HEK293 (cell line): ENCODE measurements around the gene GARRE1.
A peak's percentile ranks its signal among the peaks of the same experiment; 100 is the strongest.

Source experiments
- CTCF ChIA-PET: fragments of 350-600 bp; formaldehyde crosslinking; extraction: SDS; loops from one replicate; lab custom pipeline; 2021; ENCODE audit warnings: antibody characterized with exemption; lab: Yijun Ruan, JAX
- POLR2A ChIA-PET: fragments of 300-600 bp; formaldehyde crosslinking; extraction: SDS; loops from one replicate; lab custom pipeline; 2020; ENCODE audit warnings: antibody characterized with exemption, inconsistent platforms; lab: Yijun Ruan, JAX
- H3K27ac ChIP-seq: fragments of 200-500 bp; sonication (Bioruptor generic); 2 replicates; pipeline ENCODE4 v1.5.1; 2014; ENCODE audit warnings: low read depth, low read length, control low read depth, inconsistent platforms; ENCODE audit errors: extremely low read depth
- H3K36me3 ChIP-seq, 2 experiments: fragments of 200-500 bp in 1 of 2; sonication (Bioruptor generic) in 1 of 2; 1 replicate in 1 of 2; 2 replicates in 1 of 2; pipeline ENCODE4 v1.5.1; 2014 to 2017; ENCODE audit warnings: inconsistent platforms in 2 of 2, low read length in 2 of 2; ENCODE audit not compliant: control insufficient read depth in 2 of 2, insufficient read depth in 1 of 2
- H3K4me1 ChIP-seq: fragments of 200-500 bp; sonication (Bioruptor generic); 2 replicates; pipeline ENCODE4 v1.5.1; 2014; ENCODE audit warnings: mild to moderate bottlenecking, low read length, inconsistent platforms; ENCODE audit not compliant: control insufficient read depth, insufficient read depth
- H3K4me3 ChIP-seq: 2 replicates; pipeline ENCODE4 v1.5.1; 2011; ENCODE audit warnings: low read depth, mild to moderate bottlenecking, control low read depth, low read length, moderate library complexity
- H3K9me3 ChIP-seq: fragments of 200-500 bp; sonication (Bioruptor generic); 2 replicates; pipeline ENCODE4 v1.5.1; 2014; ENCODE audit warnings: low read depth, low read length, inconsistent platforms; ENCODE audit not compliant: control insufficient read depth, insufficient read depth
- BCL11A ChIP-seq: fragments of 450-650 bp; formaldehyde crosslinking; IDR thresholded peaks from 2 replicates; pipeline ENCODE4 v1.5.1; 2016; ENCODE audit warnings: low read depth, missing biosample characterization, missing genetic modification characterization
- KLF10 ChIP-seq: fragments of 450-650 bp; IDR thresholded peaks from 2 replicates; pipeline ENCODE4 v1.5.1; 2018; ENCODE audit warnings: missing biosample characterization, mild to moderate bottlenecking, missing genetic modification characterization
- REPIN1 ChIP-seq: fragments of 450-650 bp; formaldehyde crosslinking; IDR thresholded peaks from 2 replicates; pipeline ENCODE4 v1.5.1; 2017; ENCODE audit warnings: missing biosample characterization, missing genetic modification characterization, low read depth
- SP7 ChIP-seq: fragments of 450-650 bp; formaldehyde crosslinking; IDR thresholded peaks from 2 replicates; pipeline ENCODE4 v1.5.1; 2016; ENCODE audit warnings: missing biosample characterization, missing genetic modification characterization
- TRIM28 ChIP-seq: IDR thresholded peaks from 2 replicates; pipeline ENCODE4 v1.6.1; 2011; ENCODE audit warnings: low read length, control low read depth, borderline replicate concordance
- ZBTB7A ChIP-seq: fragments of 450-650 bp; formaldehyde crosslinking; IDR thresholded peaks from 2 replicates; pipeline ENCODE4 v1.5.1; 2016; ENCODE audit warnings: low read depth, missing biosample characterization, missing genetic modification characterization
- ZEB2 ChIP-seq: fragments of 450-650 bp; formaldehyde crosslinking; IDR thresholded peaks from 2 replicates; pipeline ENCODE4 v1.5.1; 2016; ENCODE audit warnings: missing biosample characterization, missing genetic modification characterization
- ZNF121 ChIP-seq: fragments of 450-650 bp; formaldehyde crosslinking; IDR thresholded peaks from 2 replicates; pipeline ENCODE4 v1.5.1; 2016; ENCODE audit warnings: missing biosample characterization, missing genetic modification characterization
- ZNF132 ChIP-seq: fragments of 450-650 bp; formaldehyde crosslinking; IDR thresholded peaks from 2 replicates; pipeline ENCODE4 v1.5.1; 2017; ENCODE audit warnings: missing biosample characterization, missing genetic modification characterization, borderline replicate concordance
- ZNF155 ChIP-seq: fragments of 450-650 bp; formaldehyde crosslinking; IDR thresholded peaks from 2 replicates; pipeline ENCODE4 v1.5.1; 2016; ENCODE audit warnings: missing biosample characterization, missing genetic modification characterization
- ZNF214 ChIP-seq: fragments of 450-650 bp; formaldehyde crosslinking; IDR thresholded peaks from 2 replicates; pipeline ENCODE4 v1.5.1; 2017; ENCODE audit warnings: missing biosample characterization, mild to moderate bottlenecking, missing genetic modification characterization, borderline replicate concordance
- ZNF302 ChIP-seq: fragments of 450-650 bp; formaldehyde crosslinking; IDR thresholded peaks from 2 replicates; pipeline ENCODE4 v1.5.1; 2016; ENCODE audit warnings: missing biosample characterization, missing genetic modification characterization, low read depth
- ZNF37A ChIP-seq: fragments of 450-650 bp; IDR thresholded peaks from 2 replicates; pipeline ENCODE4 v1.5.1; 2018; ENCODE audit warnings: missing biosample characterization, missing genetic modification characterization
- ZNF394 ChIP-seq: fragments of 450-650 bp; formaldehyde crosslinking; IDR thresholded peaks from 2 replicates; pipeline ENCODE4 v1.5.1; 2016; ENCODE audit warnings: missing biosample characterization, missing genetic modification characterization, mild to moderate bottlenecking, moderate library complexity, borderline replicate concordance
- ZNF433 ChIP-seq: fragments of 450-650 bp; formaldehyde crosslinking; IDR thresholded peaks from 2 replicates; pipeline ENCODE4 v1.5.1; 2016; ENCODE audit warnings: missing biosample characterization, missing genetic modification characterization, low read depth
- ZNF48 ChIP-seq: fragments of 450-650 bp; formaldehyde crosslinking; IDR thresholded peaks from 2 replicates; pipeline ENCODE4 v1.5.1; 2016; ENCODE audit warnings: missing biosample characterization, missing genetic modification characterization
- ZNF514 ChIP-seq: fragments of 450-650 bp; formaldehyde crosslinking; IDR thresholded peaks from 2 replicates; pipeline ENCODE4 v1.5.1; 2016; ENCODE audit warnings: missing biosample characterization, missing genetic modification characterization
- ZNF555 ChIP-seq: fragments of 450-650 bp; formaldehyde crosslinking; conservative IDR thresholded peaks from 2 replicates; pipeline ENCODE4 v1.5.1; 2017; ENCODE audit warnings: missing biosample characterization, mild to moderate bottlenecking, missing genetic modification characterization, inconsistent platforms
- ZNF623 ChIP-seq: fragments of 450-650 bp; formaldehyde crosslinking; IDR thresholded peaks from 2 replicates; pipeline ENCODE4 v1.5.1; 2016; ENCODE audit warnings: missing biosample characterization, missing genetic modification characterization
- ZNF768 ChIP-seq: fragments of 450-650 bp; formaldehyde crosslinking; IDR thresholded peaks from 2 replicates; pipeline ENCODE4 v1.5.1; 2018; ENCODE audit warnings: missing biosample characterization, mild to moderate bottlenecking, missing genetic modification characterization
- TF ChIP-seq, protein P1 (sequence below): fragments of 450-650 bp; formaldehyde crosslinking; IDR thresholded peaks from 2 replicates; pipeline ENCODE4 v1.5.1; 2016; ENCODE audit warnings: missing biosample characterization, missing genetic modification characterization
- TF ChIP-seq, protein P2 (sequence below): fragments of 450-650 bp; formaldehyde crosslinking; IDR thresholded peaks from 2 replicates; pipeline ENCODE4 v1.5.1; 2016; ENCODE audit warnings: missing biosample characterization, missing genetic modification characterization
- TF ChIP-seq, protein P3 (sequence below): fragments of 450-650 bp; formaldehyde crosslinking; IDR thresholded peaks from 2 replicates; pipeline ENCODE4 v1.5.1; 2016; ENCODE audit warnings: missing biosample characterization, missing genetic modification characterization
- TF ChIP-seq, protein P4 (sequence below): fragments of 450-650 bp; formaldehyde crosslinking; IDR thresholded peaks from 2 replicates; pipeline ENCODE4 v1.5.1; 2017; ENCODE audit warnings: missing biosample characterization, missing genetic modification characterization
- TF ChIP-seq, protein P5 (sequence below): fragments of 450-650 bp; formaldehyde crosslinking; IDR thresholded peaks from 2 replicates; pipeline ENCODE4 v1.5.1; 2016; ENCODE audit warnings: missing biosample characterization, missing genetic modification characterization

GARRE1 gene

DNA sequence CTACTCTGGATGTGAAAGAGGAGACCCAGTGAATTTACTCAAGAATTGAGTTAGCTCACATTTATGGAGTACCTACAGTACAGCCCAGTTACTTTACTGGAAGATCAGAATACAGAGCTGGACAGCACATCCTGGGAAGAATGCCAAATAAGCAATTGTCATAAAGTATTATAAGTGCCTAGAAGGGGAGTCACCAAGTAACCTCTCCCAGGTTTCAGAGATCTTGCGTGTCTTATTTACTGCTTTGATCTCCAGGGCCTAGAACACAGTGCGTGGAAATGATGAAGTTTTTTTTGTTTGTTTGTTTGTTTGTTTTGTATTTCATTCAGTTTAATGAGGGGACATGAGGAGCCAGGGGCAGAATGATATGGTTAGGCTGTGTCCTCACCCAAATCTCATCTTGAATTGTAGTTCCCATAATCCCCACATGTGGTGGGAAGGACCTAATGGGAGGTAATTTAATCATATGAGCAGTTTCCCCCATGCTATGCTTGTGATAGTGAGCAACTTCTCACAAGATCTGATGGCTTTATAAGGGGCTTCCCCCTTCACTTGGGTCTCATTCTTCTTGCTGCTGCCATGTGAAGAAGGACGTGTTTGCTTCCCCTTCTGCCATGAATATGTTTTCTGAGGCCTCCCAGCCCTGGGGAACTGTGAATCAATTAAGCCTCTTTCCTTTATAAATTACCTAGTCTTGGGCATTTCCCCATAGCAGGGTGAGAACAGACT is 5.2 kb downstream of the GARRE1 start:
- ChIA-PET POLR2A (interaction anchor here (1.0 to 1.4 kb wide), 2 partner anchors 10 to 14 kb away, joined by 3 to 4 read pairs; no protein-coding TSS in a partner anchor), CTCF (interaction anchor here (0.5 to 1.2 kb wide), 3 partner anchors 36 to 87 kb away, joined by 3 to 7 read pairs (median 5); no protein-coding TSS in a partner anchor)
- H3K4me3 ChIP-seq, result no peak overlapping the region
- H3K9me3 ChIP-seq, result no peaks in the 10 kb centered on the region
- H3K27ac ChIP-seq, result no peak overlapping the region; the same call in 1 of the 2 replicates
- peaks cover 0 to 32% of the 10 kb centered on the region in 2 experiments; a peak in 2 of 3 replicates for H3K36me3 ChIP-seq
- peaks cover 37% of the 10 kb centered on the region for H3K4me1 ChIP-seq
- TF ChIP-seq SP7 (peak; percentile 83), ZNF302 (tag by site-specific recombination) (no peak), KLF10 (tag by site-specific recombination) (no peak), BCL11A (tag by site-specific recombination) (peak; percentile 59; the same call in 1 of the 2 replicates), ZNF48 (no peak), ZNF433 (tag by site-specific recombination) (no peak), ZBTB7A (tag by site-specific recombination) (no peak), ZNF155 (tag by site-specific recombination) (peak; percentile 34; the same call in 1 of the 2 replicates), ZNF121 (no peak), ZNF555 (no peak), REPIN1 (tag by site-specific recombination) (peak; percentile 73; the same call in 1 of the 2 replicates), ZNF623 (tag by site-specific recombination) (no peak), TRIM28 (no peak), ZNF768 (tag by site-specific recombination) (no peak), ZNF394 (peak; percentile 81; the same call in 1 of the 2 replicates), ZNF514 (tag by site-specific recombination) (no peak), ZNF37A (no peak), ZNF214 (tag by site-specific recombination) (no peak), ZNF132 (no peak), ZEB2 (tag by site-specific recombination) (peak; percentile 75; the same call in 1 of the 2 replicates)
- TF ChIP-seq, protein P1, sequence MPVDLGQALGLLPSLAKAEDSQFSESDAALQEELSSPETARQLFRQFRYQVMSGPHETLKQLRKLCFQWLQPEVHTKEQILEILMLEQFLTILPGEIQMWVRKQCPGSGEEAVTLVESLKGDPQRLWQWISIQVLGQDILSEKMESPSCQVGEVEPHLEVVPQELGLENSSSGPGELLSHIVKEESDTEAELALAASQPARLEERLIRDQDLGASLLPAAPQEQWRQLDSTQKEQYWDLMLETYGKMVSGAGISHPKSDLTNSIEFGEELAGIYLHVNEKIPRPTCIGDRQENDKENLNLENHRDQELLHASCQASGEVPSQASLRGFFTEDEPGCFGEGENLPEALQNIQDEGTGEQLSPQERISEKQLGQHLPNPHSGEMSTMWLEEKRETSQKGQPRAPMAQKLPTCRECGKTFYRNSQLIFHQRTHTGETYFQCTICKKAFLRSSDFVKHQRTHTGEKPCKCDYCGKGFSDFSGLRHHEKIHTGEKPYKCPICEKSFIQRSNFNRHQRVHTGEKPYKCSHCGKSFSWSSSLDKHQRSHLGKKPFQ (tag by site-specific recombination), result 0 out of 2 replicates have a peak, but pooled peaks have one; percentile 48
- TF ChIP-seq, protein P2, sequence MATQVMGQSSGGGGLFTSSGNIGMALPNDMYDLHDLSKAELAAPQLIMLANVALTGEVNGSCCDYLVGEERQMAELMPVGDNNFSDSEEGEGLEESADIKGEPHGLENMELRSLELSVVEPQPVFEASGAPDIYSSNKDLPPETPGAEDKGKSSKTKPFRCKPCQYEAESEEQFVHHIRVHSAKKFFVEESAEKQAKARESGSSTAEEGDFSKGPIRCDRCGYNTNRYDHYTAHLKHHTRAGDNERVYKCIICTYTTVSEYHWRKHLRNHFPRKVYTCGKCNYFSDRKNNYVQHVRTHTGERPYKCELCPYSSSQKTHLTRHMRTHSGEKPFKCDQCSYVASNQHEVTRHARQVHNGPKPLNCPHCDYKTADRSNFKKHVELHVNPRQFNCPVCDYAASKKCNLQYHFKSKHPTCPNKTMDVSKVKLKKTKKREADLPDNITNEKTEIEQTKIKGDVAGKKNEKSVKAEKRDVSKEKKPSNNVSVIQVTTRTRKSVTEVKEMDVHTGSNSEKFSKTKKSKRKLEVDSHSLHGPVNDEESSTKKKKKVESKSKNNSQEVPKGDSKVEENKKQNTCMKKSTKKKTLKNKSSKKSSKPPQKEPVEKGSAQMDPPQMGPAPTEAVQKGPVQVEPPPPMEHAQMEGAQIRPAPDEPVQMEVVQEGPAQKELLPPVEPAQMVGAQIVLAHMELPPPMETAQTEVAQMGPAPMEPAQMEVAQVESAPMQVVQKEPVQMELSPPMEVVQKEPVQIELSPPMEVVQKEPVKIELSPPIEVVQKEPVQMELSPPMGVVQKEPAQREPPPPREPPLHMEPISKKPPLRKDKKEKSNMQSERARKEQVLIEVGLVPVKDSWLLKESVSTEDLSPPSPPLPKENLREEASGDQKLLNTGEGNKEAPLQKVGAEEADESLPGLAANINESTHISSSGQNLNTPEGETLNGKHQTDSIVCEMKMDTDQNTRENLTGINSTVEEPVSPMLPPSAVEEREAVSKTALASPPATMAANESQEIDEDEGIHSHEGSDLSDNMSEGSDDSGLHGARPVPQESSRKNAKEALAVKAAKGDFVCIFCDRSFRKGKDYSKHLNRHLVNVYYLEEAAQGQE (tag by site-specific recombination), result peak; percentile 99
- TF ChIP-seq, protein P3, sequence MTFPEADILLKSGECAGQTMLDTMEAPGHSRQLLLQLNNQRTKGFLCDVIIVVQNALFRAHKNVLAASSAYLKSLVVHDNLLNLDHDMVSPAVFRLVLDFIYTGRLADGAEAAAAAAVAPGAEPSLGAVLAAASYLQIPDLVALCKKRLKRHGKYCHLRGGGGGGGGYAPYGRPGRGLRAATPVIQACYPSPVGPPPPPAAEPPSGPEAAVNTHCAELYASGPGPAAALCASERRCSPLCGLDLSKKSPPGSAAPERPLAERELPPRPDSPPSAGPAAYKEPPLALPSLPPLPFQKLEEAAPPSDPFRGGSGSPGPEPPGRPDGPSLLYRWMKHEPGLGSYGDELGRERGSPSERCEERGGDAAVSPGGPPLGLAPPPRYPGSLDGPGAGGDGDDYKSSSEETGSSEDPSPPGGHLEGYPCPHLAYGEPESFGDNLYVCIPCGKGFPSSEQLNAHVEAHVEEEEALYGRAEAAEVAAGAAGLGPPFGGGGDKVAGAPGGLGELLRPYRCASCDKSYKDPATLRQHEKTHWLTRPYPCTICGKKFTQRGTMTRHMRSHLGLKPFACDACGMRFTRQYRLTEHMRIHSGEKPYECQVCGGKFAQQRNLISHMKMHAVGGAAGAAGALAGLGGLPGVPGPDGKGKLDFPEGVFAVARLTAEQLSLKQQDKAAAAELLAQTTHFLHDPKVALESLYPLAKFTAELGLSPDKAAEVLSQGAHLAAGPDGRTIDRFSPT, result peak; percentile 53; the same call in 1 of the 2 replicates
- TF ChIP-seq, protein P4, sequence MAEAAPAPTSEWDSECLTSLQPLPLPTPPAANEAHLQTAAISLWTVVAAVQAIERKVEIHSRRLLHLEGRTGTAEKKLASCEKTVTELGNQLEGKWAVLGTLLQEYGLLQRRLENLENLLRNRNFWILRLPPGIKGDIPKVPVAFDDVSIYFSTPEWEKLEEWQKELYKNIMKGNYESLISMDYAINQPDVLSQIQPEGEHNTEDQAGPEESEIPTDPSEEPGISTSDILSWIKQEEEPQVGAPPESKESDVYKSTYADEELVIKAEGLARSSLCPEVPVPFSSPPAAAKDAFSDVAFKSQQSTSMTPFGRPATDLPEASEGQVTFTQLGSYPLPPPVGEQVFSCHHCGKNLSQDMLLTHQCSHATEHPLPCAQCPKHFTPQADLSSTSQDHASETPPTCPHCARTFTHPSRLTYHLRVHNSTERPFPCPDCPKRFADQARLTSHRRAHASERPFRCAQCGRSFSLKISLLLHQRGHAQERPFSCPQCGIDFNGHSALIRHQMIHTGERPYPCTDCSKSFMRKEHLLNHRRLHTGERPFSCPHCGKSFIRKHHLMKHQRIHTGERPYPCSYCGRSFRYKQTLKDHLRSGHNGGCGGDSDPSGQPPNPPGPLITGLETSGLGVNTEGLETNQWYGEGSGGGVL (tag by site-specific recombination), result 0 out of 2 replicates have a peak, but pooled peaks have one; percentile 37
- TF ChIP-seq, protein P5, sequence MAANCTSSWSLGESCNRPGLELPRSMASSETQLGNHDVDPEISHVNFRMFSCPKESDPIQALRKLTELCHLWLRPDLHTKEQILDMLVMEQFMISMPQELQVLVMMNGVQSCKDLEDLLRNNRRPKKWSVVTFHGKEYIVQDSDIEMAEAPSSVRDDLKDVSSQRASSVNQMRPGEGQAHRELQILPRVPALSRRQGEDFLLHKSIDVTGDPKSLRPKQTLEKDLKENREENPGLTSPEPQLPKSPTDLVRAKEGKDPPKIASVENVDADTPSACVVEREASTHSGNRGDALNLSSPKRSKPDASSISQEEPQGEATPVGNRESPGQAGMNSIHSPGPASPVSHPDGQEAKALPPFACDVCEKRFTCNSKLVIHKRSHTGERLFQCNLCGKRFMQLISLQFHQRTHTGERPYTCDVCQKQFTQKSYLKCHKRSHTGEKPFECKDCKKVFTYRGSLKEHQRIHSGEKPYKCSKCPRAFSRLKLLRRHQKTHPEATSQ (tag by site-specific recombination), result peak; percentile 92; the same call in 1 of the 2 replicates
